MM.1S (cell line): ENCODE measurements around the gene MRPL48.

Experiments
- EZH2 ChIP-seq: fragments of 300-600 bp; sonication (generic); optimal IDR thresholded peaks from 2 replicates; pipeline ENCODE3; 2017; ENCODE audit warnings: low read depth, mild to moderate bottlenecking, antibody characterized with exemption, low read length, mixed read lengths
- EZH2phosphoT487 ChIP-seq: fragments of 300-600 bp; sonication (generic); IDR thresholded peaks from 2 replicates; pipeline ENCODE4 v1.6.1; 2018; ENCODE audit warnings: antibody characterized with exemption, low read length
- TF ChIP-seq, protein P1 (sequence below): fragments of 300-600 bp; sonication (generic); IDR thresholded peaks from 2 replicates; pipeline ENCODE4 v1.5.1; 2016; ENCODE audit warnings: antibody characterized with exemption, low read length, mixed read lengths

DNA sequence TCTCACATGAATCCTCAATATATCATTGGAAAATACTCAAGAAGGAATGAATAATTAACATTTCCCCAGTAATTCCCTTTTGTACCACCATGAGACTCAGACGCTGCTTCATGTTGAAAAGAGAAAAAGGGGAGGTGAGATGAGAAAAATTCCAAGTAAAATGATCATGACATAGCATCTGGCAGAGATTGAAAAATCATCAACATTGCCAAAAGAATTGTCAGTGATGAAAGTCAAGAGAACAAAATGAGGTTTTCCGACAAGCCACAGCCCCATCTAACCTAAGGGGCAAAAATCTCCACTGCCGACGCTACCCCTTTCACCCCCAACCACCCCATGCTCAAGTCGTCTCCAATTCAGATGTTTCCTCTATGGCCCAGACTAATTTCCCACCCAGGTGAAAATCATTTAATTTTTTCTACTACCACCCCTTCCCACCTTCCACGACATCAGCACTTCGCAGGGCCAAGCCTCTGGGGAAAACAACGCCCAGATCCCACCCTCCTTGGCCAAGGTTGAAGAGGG, 28.0 kb upstream of the MRPL48 start:
- TF ChIP-seq, protein P1, sequence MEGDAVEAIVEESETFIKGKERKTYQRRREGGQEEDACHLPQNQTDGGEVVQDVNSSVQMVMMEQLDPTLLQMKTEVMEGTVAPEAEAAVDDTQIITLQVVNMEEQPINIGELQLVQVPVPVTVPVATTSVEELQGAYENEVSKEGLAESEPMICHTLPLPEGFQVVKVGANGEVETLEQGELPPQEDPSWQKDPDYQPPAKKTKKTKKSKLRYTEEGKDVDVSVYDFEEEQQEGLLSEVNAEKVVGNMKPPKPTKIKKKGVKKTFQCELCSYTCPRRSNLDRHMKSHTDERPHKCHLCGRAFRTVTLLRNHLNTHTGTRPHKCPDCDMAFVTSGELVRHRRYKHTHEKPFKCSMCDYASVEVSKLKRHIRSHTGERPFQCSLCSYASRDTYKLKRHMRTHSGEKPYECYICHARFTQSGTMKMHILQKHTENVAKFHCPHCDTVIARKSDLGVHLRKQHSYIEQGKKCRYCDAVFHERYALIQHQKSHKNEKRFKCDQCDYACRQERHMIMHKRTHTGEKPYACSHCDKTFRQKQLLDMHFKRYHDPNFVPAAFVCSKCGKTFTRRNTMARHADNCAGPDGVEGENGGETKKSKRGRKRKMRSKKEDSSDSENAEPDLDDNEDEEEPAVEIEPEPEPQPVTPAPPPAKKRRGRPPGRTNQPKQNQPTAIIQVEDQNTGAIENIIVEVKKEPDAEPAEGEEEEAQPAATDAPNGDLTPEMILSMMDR: no peak; the same call in 1 of the 2 replicates
- no peak for TF ChIP-seq EZH2phosphoT487
- TF ChIP-seq EZH2: no peak
